ENCODE measurements around the gene ADORA2A.

ADORA2A gene

GRCh38 chr22:24407278-24407665, 20.1 kb upstream of the ADORA2A start:
- no peaks in the 10 kb centered on the region for H3K27me3 ChIP-seq (ENCODE audit: low read length)
- no peaks in the 10 kb centered on the region for H3K9me2 ChIP-seq (replicated peaks; ENCODE audit: insufficient read depth, low read length)
- H4K20me1 ChIP-seq (ENCODE audit: low read depth, low read length), result no peaks in the 10 kb centered on the region
- no peaks in the 10 kb centered on the region for H3K79me2 ChIP-seq (ENCODE audit: insufficient read depth, low read length)
- H3K36me3 ChIP-seq (ENCODE audit: low read length), result no peaks in the 10 kb centered on the region
- H3F3A ChIP-seq (ENCODE audit: insufficient read depth), result 0 out of 2 replicates have a peak, but pooled peaks cover 5% of the 10 kb centered on the region
- H3K27ac ChIP-seq (ENCODE audit: low read depth, low read length), result no peak overlapping the region
- no peaks in the 10 kb centered on the region for H3K9me3 ChIP-seq (ENCODE audit: insufficient read depth, low read length)
- H2AFZ ChIP-seq (ENCODE audit: low read depth, low read length, severe bottlenecking), result no peak overlapping the region
- TF ChIP-seq EZH2phosphoT487 (conservative IDR thresholded peaks at IDR 0.05; ENCODE audit: low read length), result no peak
- TF ChIP-seq CTCF (IDR thresholded peaks at IDR 0.05; ENCODE audit: insufficient read depth, low read length, poor library complexity, severe bottlenecking), result no peak
- no peak overlapping the region for H3K9ac ChIP-seq (ENCODE audit: low read length)
- H3K4me2 ChIP-seq (ENCODE audit: low read depth, low read length, poor library complexity, severe bottlenecking), result no peak overlapping the region
- no peak overlapping the region for H3K4me3 ChIP-seq (ENCODE audit: insufficient read depth, low read length, poor library complexity, severe bottlenecking)

DNA sequence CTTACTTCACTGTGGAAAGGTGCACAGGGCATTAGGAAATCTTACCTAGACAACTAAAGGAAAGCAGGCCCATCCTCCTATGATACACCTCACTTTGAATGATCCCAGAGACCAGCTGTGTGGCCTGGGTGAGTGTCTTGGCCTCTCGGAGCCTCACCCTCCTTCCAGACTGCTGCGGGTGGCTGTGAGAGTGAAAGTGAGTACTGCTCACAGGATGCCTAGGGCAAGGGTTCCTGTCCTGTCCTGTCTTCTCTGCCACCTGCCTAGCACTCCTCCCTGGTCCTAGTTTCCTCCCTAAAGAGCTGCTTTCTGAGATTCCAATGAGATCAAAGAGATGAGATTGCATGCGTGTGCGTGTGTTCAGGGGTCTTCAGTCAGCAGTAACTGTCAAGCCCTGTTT, 19.5 kb upstream of the ADORA2A start:
- TF ChIP-seq EZH2phosphoT487 (conservative IDR thresholded peaks at IDR 0.05; ENCODE audit: low read length), result no peak
- TF ChIP-seq CTCF (IDR thresholded peaks at IDR 0.05; ENCODE audit: insufficient read depth, low read length, poor library complexity, severe bottlenecking), result no peak
- H3F3A ChIP-seq (ENCODE audit: insufficient read depth), result 0 out of 2 replicates have a peak, but pooled peaks cover 2% of the 10 kb centered on the region
- no peaks in the 10 kb centered on the region for H3K9me2 ChIP-seq (replicated peaks; ENCODE audit: insufficient read depth, low read length)
- no peaks in the 10 kb centered on the region for H3K36me3 ChIP-seq (ENCODE audit: low read length)
- no peak overlapping the region for H3K4me2 ChIP-seq (ENCODE audit: low read depth, low read length, poor library complexity, severe bottlenecking)
- H4K20me1 ChIP-seq (ENCODE audit: low read depth, low read length), result no peaks in the 10 kb centered on the region
- H3K79me2 ChIP-seq (ENCODE audit: insufficient read depth, low read length), result no peaks in the 10 kb centered on the region
- H2AFZ ChIP-seq (ENCODE audit: low read depth, low read length, severe bottlenecking), result no peak overlapping the region
- H3K9me3 ChIP-seq (ENCODE audit: insufficient read depth, low read length), result no peaks in the 10 kb centered on the region
- no peaks in the 10 kb centered on the region for H3K27me3 ChIP-seq (ENCODE audit: low read length)
- H3K4me3 ChIP-seq (ENCODE audit: insufficient read depth, low read length, poor library complexity, severe bottlenecking), result no peak overlapping the region
- H3K9ac ChIP-seq (ENCODE audit: low read length), result no peak overlapping the region
- no peak overlapping the region for H3K27ac ChIP-seq (ENCODE audit: low read depth, low read length)

DNA sequence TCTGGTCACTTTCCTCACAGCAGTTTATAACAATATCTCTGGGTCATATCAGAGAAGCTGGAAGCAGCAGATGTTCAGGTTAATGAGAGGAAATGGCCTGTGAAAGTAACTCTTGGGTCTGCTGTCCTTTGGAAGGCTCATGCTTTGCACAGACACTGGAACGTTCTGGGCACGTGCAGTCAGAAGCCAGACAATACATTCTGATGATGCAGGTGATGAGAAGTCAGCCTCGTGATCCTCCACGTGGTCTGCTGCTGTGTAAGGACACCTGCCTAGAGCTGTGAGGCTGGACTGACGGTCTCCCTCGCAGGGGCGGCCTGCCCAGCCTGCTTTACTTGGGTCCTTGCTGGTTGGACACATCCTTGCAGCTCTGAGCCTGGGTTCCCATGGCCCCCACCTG, 18.8 kb upstream of the ADORA2A start:
- H3K9ac ChIP-seq (ENCODE audit: low read length), result no peak overlapping the region
- H3K9me2 ChIP-seq (replicated peaks; ENCODE audit: insufficient read depth, low read length), result no peaks in the 10 kb centered on the region
- H3K9me3 ChIP-seq (ENCODE audit: insufficient read depth, low read length), result no peaks in the 10 kb centered on the region
- no peak for TF ChIP-seq CTCF (IDR thresholded peaks at IDR 0.05; ENCODE audit: insufficient read depth, low read length, poor library complexity, severe bottlenecking)
- no peak for TF ChIP-seq EZH2phosphoT487 (conservative IDR thresholded peaks at IDR 0.05; ENCODE audit: low read length)
- no peak overlapping the region for H3K27ac ChIP-seq (ENCODE audit: low read depth, low read length)
- H4K20me1 ChIP-seq (ENCODE audit: low read depth, low read length), result no peaks in the 10 kb centered on the region
- no peak overlapping the region for H3K4me2 ChIP-seq (ENCODE audit: low read depth, low read length, poor library complexity, severe bottlenecking)
- H3K4me3 ChIP-seq (ENCODE audit: insufficient read depth, low read length, poor library complexity, severe bottlenecking), result no peak overlapping the region
- no peaks in the 10 kb centered on the region for H3K36me3 ChIP-seq (ENCODE audit: low read length)
- no peaks in the 10 kb centered on the region for H3F3A ChIP-seq (ENCODE audit: insufficient read depth)
- H3K79me2 ChIP-seq (ENCODE audit: insufficient read depth, low read length), result no peaks in the 10 kb centered on the region
- H3K27me3 ChIP-seq (ENCODE audit: low read length), result no peaks in the 10 kb centered on the region
- H2AFZ ChIP-seq (ENCODE audit: low read depth, low read length, severe bottlenecking), result no peak overlapping the region
